Measurements from ENCODE around the gene THAP6. TPM values are rescaled to one million over a fixed set of nuclear protein-coding genes. Genes with fewer than 3 reads are reported as not detected.

THAP6 gene
- total and polyA plus RNA-seq, 3 donors from 2014 or later, result 30.2 to 44.0 (median 35.1) TPM

GRCh38 chr4:75490155-75490554, 24.1 kb upstream of the THAP6 start:
- Histone ChIP-seq H3K9me3 (no peaks in the 10 kb centered on the region), H3K27me3 (no peaks in the 10 kb centered on the region), H3K4me3 (no peak overlapping the region), H3K4me1 (no peaks in the 10 kb centered on the region), H3K27ac (no peak overlapping the region), H3K36me3 (ENCODE audit: low read depth, missing control alignments) (no peaks in the 10 kb centered on the region)
- WGBS, 2 donors, result 66 to 67% methylated on average over 2 of the region's 2 CpGs
- no peak for DNase-seq
- intact Hi-C loops (cut with DNase I; ENCODE audit: low total_unique reads), result no loop called here
- TF ChIP-seq POLR2A (IDR thresholded peaks at IDR 0.05), result no peak
- peak in 1 of 3 experiments; percentile 22 for TF ChIP-seq CTCF (IDR thresholded peaks at IDR 0.05)

GRCh38 chr4:75494563-75494962, 19.7 kb upstream of the THAP6 start:
- Histone ChIP-seq H3K27ac (no peak overlapping the region), H3K36me3 (ENCODE audit: low read depth, missing control alignments) (no peaks in the 10 kb centered on the region), H3K4me3 (no peak overlapping the region), H3K4me1 (no peaks in the 10 kb centered on the region), H3K27me3 (no peaks in the 10 kb centered on the region), H3K9me3 (no peaks in the 10 kb centered on the region)
- no peak for DNase-seq
- 27 to 43% methylated on average over 1 of the region's 1 CpG for WGBS, 2 donors
- intact Hi-C loops (cut with DNase I; ENCODE audit: low total_unique reads), result no loop called here
- no peak for TF ChIP-seq POLR2A (IDR thresholded peaks at IDR 0.05)
- no peak for TF ChIP-seq CTCF (IDR thresholded peaks at IDR 0.05)

GRCh38 chr4:75495476-75495875, 18.8 kb upstream of the THAP6 start:
- intact Hi-C loops (cut with DNase I; ENCODE audit: low total_unique reads), result no loop called here
- no peak for DNase-seq
- H3K27ac ChIP-seq, result no peak overlapping the region
- no peak for TF ChIP-seq POLR2A (IDR thresholded peaks at IDR 0.05)
- TF ChIP-seq CTCF (IDR thresholded peaks at IDR 0.05), result no peak
- no peaks in the 10 kb centered on the region for H3K27me3 ChIP-seq
- H3K4me1 ChIP-seq, result no peaks in the 10 kb centered on the region
- no peaks in the 10 kb centered on the region for H3K36me3 ChIP-seq (ENCODE audit: low read depth, missing control alignments)
- no peak overlapping the region for H3K4me3 ChIP-seq
- no peaks in the 10 kb centered on the region for H3K9me3 ChIP-seq
- 81 to 97% methylated on average over 2 of the region's 2 CpGs for WGBS, 2 donors

- no peaks in the 10 kb centered on the region for H3K9me3 ChIP-seq
- H3K27ac ChIP-seq, result no peak overlapping the region
- H3K4me1 ChIP-seq, result no peaks in the 10 kb centered on the region
- 92 to 98% methylated on average over 2 of the region's 2 CpGs for WGBS, 2 donors
- no peak for DNase-seq
- no peaks in the 10 kb centered on the region for H3K27me3 ChIP-seq
- no peak overlapping the region for H3K4me3 ChIP-seq
- no peak for TF ChIP-seq POLR2A (IDR thresholded peaks at IDR 0.05)
- TF ChIP-seq CTCF (IDR thresholded peaks at IDR 0.05), result no peak
- no peaks in the 10 kb centered on the region for H3K36me3 ChIP-seq (ENCODE audit: low read depth, missing control alignments)
- intact Hi-C loops (cut with DNase I; ENCODE audit: low total_unique reads), result no loop called here
These were observed 17.9 kb upstream of the THAP6 start for GRCh38 chr4:75496406-75496805.

GRCh38 chr4:75497133-75497532, 17.1 kb upstream of the THAP6 start:
- no peaks in the 10 kb centered on the region for H3K9me3 ChIP-seq
- no peak overlapping the region for H3K27ac ChIP-seq
- H3K27me3 ChIP-seq, result no peaks in the 10 kb centered on the region
- intact Hi-C loops (cut with DNase I; ENCODE audit: low total_unique reads), result no loop called here
- no peaks in the 10 kb centered on the region for H3K4me1 ChIP-seq
- WGBS, 2 donors, result 79 to 80% methylated on average over 5 of the region's 5 CpGs
- no peak overlapping the region for H3K4me3 ChIP-seq
- DNase-seq, result no peak
- TF ChIP-seq POLR2A (IDR thresholded peaks at IDR 0.05), result no peak
- no peak for TF ChIP-seq CTCF (IDR thresholded peaks at IDR 0.05)
- no peaks in the 10 kb centered on the region for H3K36me3 ChIP-seq (ENCODE audit: low read depth, missing control alignments)
